ENCODE results near the gene EML4. TPM values are rescaled to one million over a fixed set of nuclear protein-coding genes. Genes with fewer than 3 reads are reported as not detected.

EML4 gene
- polyA plus RNA-seq, 1 experiment: 81.0 TPM

DNA sequence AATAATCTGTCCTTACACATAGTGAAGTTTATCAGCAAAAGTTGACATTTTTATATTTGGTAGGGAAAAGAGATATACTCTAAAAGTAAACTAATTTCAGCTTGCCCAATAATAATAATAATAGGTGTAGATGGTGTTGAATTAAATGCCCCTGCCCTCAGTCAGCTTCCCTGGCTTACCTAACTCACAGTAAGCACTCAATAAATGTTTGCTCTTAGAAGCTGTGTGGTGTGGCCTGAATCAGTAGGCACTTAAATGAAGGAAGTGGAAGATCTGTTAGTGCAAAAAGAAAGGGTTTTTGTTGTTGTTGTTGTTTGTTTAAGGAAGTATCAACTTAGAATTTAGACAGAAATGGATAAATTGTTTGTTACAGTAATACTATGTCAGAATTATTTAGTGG lies 36.2 kb downstream of the EML4 start:
- CTCF ChIA-PET: no interaction called here
- Histone ChIP-seq H3K27ac (ENCODE audit: low read depth, low read length) (no peak overlapping the region), H3K4me3 (ENCODE audit: low read depth, low read length) (no peak overlapping the region), H3K9me3 (ENCODE audit: control insufficient read depth, insufficient read depth, low read length) (no peaks in the 10 kb centered on the region), H3K27me3 (ENCODE audit: control insufficient read depth, insufficient read depth, low read length) (no peaks in the 10 kb centered on the region)
- DNase-seq (ENCODE audit: low read depth, low spot score): no peak
- POLR2A ChIA-PET: no interaction called here
- TF ChIP-seq, protein P1, sequence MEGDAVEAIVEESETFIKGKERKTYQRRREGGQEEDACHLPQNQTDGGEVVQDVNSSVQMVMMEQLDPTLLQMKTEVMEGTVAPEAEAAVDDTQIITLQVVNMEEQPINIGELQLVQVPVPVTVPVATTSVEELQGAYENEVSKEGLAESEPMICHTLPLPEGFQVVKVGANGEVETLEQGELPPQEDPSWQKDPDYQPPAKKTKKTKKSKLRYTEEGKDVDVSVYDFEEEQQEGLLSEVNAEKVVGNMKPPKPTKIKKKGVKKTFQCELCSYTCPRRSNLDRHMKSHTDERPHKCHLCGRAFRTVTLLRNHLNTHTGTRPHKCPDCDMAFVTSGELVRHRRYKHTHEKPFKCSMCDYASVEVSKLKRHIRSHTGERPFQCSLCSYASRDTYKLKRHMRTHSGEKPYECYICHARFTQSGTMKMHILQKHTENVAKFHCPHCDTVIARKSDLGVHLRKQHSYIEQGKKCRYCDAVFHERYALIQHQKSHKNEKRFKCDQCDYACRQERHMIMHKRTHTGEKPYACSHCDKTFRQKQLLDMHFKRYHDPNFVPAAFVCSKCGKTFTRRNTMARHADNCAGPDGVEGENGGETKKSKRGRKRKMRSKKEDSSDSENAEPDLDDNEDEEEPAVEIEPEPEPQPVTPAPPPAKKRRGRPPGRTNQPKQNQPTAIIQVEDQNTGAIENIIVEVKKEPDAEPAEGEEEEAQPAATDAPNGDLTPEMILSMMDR (IDR thresholded peaks at IDR 0.05; ENCODE audit: low read depth, low read length): no peak

DNA sequence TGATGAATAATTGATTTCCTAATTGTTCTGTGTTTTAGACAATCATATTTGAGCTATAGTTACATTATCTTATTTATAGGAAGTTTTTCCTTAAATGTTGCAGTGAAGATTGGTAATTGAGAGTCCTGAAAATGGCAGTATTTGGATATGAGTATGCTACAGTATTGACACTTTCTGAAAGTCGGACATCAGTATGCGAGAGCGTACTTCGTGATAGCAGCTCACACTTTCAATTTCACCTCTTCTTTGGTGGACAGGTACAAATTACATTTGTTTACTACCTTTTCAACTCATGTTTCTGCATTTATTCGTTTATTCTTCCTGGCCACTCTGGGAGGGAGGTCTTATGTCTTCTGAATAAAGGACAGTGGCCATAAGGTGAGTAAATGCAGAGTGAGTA lies 38.7 kb downstream of the EML4 start:
- ChIA-PET CTCF (no interaction called here), POLR2A (no interaction called here)
- no peak for DNase-seq (ENCODE audit: low read depth, low spot score)
- Histone ChIP-seq H3K9me3 (ENCODE audit: control insufficient read depth, insufficient read depth, low read length) (no peaks in the 10 kb centered on the region), H3K4me3 (ENCODE audit: low read depth, low read length) (no peak overlapping the region), H3K27me3 (ENCODE audit: control insufficient read depth, insufficient read depth, low read length) (no peaks in the 10 kb centered on the region), H3K27ac (ENCODE audit: low read depth, low read length) (no peak overlapping the region)
- TF ChIP-seq, protein P1 (IDR thresholded peaks at IDR 0.05; ENCODE audit: low read depth, low read length): no peak

DNA sequence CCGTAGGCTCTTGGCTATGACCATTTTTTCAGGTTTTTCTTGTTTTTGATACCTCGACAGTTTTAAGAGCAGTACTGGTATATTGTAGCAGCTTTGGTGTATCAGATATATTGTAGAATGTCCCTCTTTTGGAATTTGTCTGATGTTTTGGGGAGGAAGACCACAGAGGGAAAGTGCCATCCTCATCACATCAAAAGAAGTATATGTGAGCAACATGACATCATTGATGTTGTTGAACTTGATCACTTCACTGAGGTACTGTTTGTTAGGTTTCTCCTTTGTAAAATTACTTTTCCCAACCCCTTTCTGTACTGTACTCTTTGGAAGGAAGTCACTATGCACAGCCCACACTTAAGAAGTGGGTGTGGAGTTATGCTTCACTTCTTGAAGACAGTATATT lies 41.0 kb downstream of the EML4 start:
- Histone ChIP-seq H3K4me3 (ENCODE audit: low read depth, low read length) (no peak overlapping the region), H3K27ac (ENCODE audit: low read depth, low read length) (no peak overlapping the region), H3K9me3 (ENCODE audit: control insufficient read depth, insufficient read depth, low read length) (no peaks in the 10 kb centered on the region), H3K27me3 (ENCODE audit: control insufficient read depth, insufficient read depth, low read length) (no peaks in the 10 kb centered on the region)
- TF ChIP-seq, protein P1 (IDR thresholded peaks at IDR 0.05; ENCODE audit: low read depth, low read length): no peak
- CTCF ChIA-PET: no interaction called here
- POLR2A ChIA-PET: no interaction called here
- DNase-seq (ENCODE audit: low read depth, low spot score): no peak

DNA sequence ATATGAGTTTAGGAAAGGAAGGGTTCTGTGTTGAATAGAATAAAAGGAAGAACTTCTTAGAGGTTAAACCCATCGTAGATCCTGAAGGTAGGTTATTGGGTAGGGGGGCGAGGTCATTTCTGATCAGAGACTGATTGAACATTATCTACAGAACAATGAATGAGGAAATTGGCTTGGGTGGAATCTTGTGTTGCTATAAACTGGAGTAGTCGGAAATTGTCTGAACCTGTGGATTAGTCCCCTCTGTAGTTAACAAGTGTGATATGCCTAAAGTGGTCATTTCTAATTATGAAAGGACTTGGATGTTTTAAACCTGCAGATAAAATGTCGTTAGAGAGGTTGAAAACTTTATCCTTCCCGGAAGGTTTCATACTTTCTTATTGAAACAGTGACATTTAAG lies 42.1 kb downstream of the EML4 start:
- Histone ChIP-seq H3K27ac (ENCODE audit: low read depth, low read length) (no peak overlapping the region), H3K9me3 (ENCODE audit: control insufficient read depth, insufficient read depth, low read length) (no peaks in the 10 kb centered on the region), H3K4me3 (ENCODE audit: low read depth, low read length) (no peak overlapping the region), H3K27me3 (ENCODE audit: control insufficient read depth, insufficient read depth, low read length) (no peaks in the 10 kb centered on the region)
- CTCF ChIA-PET: no interaction called here
- DNase-seq (ENCODE audit: low read depth, low spot score): no peak
- POLR2A ChIA-PET: no interaction called here
- TF ChIP-seq, protein P1 (IDR thresholded peaks at IDR 0.05; ENCODE audit: low read depth, low read length): no peak

DNA sequence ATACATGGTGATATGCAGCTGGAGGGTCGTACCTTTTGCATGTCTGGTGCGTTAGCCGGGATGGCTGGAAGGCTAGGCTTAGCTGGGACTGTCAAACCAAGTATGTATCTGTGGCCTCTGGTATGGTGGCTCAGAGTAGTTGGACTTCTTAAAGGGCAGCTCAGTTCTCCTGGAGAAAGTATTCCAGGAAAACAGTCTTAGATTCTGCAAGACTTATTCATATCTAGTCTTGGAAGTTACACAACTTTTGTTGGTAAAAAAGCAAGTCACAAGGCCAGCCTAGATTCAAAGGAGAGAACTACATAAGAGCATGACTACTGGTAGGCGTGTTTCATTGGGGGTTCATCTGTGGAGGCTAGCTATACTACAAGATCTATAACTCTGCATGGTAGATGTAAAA lies 45.5 kb downstream of the EML4 start:
- CTCF ChIA-PET: interaction anchor here (2.2 kb wide), 1 partner anchor 119 kb away, joined by 7 read pairs; no protein-coding TSS in a partner anchor
- TF ChIP-seq, protein P1 (IDR thresholded peaks at IDR 0.05; ENCODE audit: low read depth, low read length): no peak
- no peaks in the 10 kb centered on the region for H3K27me3 ChIP-seq (ENCODE audit: control insufficient read depth, insufficient read depth, low read length)
- H3K4me3 ChIP-seq (ENCODE audit: low read depth, low read length): no peak overlapping the region
- POLR2A ChIA-PET: interaction anchor here (0.6 to 1.8 kb wide), 2 partner anchors 25 to 73 kb away, joined by 4 to 6 read pairs; no protein-coding TSS in a partner anchor
- no peak for DNase-seq (ENCODE audit: low read depth, low spot score)
- no peak overlapping the region for H3K27ac ChIP-seq (ENCODE audit: low read depth, low read length)
- H3K9me3 ChIP-seq (ENCODE audit: control insufficient read depth, insufficient read depth, low read length): no peaks in the 10 kb centered on the region
